CMK (cell line): ENCODE data around the gene KMT2B.

ENCODE experiments used
- DNase-seq: peaks from one replicate; pipeline ENCODE4 v3.0.0-alpha.2; 2010; ENCODE audit warnings: low read depth

Gene KMT2B

DNA sequence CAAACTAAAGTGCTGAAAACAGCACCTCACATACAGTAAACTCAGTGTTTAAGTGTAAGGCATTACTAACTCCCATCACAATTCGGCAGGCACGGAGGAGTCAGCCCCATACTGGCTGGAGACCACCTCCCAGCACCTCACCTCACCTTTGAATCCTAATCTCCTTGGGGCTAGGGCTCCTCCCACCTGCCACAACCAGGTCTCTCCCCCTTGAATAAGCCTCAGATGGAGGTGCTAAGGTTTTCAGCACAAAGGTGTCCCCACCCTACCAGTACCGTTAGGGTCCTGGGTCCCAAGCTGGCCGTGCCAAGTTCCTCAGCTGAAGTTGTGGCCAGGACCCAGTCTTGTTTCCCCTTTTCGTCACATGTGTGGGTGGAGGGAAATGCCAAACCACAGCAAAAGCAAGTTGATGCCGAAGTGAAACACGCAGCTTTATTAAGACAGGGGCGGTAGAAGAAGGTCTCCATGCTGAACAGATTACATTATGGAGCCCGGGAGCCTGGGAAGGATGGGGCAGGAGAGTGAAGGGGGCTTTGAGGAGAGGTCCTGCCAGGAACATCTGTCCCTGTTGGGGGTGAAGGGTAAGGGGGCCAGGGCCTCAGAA, 24.4 kb downstream of the KMT2B start, which contains the start of gene IGFLR1:
Gene IGFLR1, minus strand, starts transcription at position 332 of the 604 bp plus-strand sequence. CDS start 1,272 bp downstream, outside the sequence.
- no peak for DNase-seq

DNA sequence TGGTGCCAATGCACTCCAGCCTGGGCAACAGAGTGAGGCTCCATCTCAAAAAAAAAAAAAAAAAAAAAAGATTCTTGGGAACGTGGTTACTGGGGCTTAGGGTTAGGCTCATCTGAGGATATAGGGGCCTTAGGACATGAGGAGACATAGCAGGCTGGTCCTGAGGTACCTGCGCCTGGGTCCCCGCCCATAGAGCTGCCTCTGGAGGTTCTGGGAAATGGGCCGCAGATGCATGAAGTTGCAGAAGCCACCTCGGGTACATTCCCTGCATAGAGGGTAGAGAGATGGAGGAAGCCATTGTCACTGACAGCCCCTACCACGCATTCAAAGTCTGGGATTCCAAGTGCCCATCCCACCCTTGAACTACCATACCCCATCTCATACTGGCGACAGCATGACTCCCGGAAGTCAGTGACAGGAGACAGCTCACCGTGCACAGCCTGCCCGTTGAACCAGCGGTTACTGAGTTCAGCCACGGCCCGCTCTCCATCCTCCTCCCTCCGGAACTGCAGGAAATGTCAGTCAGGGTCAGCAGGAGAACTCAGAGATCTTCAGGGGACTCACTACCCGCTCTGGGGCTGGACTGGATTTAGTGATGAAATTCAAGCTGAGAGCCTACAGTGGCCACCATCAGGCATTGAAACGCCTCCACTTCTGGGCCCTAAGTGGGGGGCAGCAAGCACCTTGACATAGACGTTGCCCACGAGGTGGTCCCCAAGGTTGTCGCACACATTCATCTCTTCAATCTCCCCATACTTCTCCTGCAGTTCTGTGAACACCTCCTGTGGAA, 26.0 kb downstream of the KMT2B start:
- DNase-seq: no peak

DNA sequence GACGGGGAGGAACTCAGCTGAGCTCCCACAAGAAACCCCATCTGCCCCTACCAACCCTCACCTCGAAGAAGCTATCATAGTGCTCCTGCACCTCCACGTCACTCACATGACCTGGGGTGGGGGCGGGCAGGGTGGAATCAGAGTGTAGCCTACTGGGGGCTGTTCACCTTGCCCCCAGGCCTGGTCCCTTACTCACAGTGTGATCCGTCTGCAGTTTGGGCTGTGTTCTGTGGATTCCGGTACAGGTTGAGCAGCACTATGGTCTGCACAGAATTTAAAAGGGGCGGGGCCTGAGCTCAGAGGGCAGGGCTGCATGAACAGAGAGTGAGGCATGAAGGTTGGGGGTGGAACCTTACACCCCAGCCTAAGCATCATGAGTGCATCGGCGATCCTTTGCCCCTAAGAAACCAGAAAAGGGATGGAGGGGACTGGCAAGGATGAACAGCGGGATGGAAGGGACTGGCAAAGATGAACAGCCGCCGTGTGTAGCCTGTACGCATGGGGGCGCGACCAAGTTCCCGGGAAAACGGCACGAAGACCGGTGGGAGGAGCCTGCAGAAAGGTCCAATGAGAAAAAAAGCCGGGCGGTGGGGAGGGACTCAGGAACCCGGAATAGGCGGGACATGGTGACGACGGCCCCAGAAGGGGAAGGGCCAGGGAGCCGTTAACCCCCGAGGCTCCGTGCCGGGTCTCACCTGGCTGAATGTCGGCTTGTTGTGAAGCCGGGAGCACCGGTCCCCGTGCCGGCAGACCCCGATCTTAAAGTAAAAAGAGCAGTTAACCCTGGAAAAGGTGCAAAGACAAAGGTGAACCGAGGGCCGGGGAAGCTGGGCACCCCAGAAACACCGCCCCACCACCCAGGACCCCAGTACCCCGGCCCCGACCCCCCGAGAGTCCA, 26.9 kb downstream of the KMT2B start:
- peak; percentile 86 for DNase-seq

DNA sequence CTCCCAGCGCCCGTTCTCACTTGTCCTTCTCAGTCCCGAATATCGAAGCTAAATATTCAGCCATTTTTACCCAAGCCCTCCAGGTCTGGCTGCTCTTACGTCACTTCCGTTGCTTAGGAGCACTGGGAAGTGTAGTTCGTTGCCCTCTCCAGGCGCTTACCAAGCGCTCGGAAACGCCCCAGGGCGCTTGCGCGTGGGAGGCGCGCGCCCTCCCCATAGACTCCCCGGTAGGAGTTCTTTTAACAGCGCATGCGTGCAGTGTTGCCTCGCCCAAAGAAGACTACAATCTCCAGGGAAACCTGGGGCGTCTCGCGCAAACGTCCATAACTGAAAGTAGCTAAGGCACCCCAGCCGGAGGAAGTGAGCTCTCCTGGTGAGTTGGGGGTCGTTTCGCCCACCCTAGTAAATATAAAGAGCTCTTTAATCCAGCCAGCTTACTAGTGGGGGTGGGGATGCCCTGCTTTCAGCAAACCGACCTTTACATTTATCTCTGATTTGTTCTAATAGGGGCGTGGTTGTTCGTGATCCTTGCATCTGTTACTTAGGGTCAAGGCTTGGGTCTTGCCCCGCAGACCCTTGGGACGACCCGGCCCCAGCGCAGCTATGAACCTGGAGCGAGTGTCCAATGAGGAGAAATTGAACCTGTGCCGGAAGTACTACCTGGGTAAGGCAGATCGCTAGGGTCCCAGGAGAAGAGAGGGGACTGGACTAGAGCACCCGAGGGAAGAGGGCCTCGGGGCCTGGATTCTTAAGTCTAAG, 27.7 kb downstream of the KMT2B start, which contains the start of the genes PSENEN and U2AF1L4:
Gene PSENEN, plus strand, starts transcription at position 324 of the 759 bp plus-strand sequence. Its CDS starts 280 bp downstream, at position 604.
Gene U2AF1L4, minus strand, starts transcription at position 91 of the 759 bp plus-strand sequence. Its CDS starts 27 bp downstream, at position 64.
- peak; percentile 99 for DNase-seq

DNA sequence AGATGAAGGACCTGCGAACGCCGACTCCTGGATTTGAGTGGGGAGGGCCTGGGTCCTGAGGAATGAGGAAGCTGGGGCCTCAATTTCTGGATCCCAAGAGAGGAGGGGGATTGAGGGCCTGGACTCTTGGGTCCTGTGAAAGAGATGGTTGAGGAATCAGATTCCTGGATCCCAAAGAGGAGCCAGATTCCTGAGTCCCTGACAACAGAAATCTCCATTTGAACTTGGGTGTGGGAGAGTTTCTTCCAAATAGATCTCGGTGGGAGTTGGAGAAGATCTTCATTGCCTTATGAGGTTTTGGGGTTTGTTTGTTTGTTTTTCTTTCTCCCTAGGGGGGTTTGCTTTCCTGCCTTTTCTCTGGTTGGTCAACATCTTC, 28.3 kb downstream of the KMT2B start:
- no peak for DNase-seq

DNA sequence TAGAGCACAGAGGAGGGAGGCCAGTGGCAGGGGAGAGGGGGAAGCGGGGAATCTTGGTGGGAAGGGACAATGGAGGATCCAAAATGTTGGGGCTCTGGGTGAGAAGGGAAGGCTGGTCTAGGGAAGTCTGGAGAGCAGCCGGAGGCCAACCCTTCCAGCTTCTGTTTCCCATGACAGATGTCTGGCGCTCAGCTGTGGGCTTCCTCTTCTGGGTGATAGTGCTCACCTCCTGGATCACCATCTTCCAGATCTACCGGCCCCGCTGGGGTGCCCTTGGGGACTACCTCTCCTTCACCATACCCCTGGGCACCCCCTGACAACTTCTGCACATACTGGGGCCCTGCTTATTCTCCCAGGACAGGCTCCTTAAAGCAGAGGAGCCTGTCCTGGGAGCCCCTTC, 28.7 kb downstream of the KMT2B start:
- no peak for DNase-seq

DNA sequence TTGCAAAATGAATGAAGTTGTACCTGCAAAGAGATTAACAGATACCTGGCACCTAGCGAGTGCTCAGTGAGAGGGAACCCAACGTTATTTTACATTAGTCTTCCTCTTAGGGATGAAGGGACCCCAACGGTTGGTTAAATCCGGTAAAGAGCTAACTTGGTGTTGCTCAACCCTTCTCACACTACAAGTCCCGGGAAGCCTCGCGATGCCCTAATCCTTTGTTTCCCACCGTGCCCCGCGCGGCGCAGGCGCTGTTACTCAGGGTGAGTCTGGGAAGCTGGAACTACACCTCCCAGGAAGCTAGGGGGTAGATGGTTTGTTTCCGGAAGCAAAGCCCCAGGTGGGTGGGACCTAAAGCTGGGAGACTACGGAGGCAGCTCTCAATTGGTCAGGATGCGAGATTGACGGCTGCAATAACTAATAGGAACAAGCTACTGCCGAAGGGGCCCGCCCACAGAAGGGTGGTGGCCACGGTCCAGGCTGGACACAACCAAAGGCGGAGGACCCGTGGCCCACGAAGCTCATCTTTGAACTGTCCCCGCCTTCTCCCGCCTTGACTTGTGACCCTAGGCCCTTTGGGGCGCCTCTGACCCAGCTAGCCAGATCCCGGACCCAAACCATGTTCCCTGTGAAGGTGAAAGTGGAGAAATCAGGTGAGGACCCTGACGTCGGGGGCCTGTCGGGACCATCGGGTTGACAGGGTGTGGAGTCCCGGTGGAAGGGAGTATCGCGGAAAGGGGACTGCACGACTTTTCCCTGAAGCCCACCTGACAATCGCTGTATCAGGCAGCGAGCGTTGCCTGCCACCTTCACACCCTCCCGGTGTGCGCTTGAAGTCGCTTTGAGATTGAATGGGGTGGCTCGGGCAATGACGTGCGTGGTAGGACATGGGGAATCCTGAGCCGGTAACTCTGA, 30.6 kb downstream of the KMT2B start, which contains the start of gene LIN37:
Gene LIN37, plus strand, starts transcription at position 471 of the 915 bp plus-strand sequence. Its CDS starts 149 bp downstream, at position 620.
- peak; percentile 99 for DNase-seq

DNA sequence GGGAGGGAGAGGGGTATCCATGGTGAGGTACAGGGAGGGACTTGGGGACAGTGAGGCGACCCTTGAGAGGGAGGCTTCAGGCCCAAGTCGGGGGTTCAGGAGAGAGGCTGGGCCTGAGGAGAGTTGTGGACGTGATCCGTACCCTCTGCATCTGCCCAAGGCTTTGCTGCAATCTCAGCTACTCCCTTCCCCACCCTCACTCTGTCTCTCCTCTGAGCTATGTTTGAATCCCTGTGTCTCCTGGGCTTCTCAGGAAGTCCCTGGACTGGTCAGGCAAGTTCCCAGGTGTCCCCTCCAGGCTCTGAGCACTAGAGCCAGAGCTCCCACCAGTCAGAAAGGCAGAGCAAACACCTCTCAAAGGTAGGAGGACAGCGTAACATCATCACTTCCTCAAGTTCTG, 32.4 kb downstream of the KMT2B start:
- DNase-seq: no peak

DNA sequence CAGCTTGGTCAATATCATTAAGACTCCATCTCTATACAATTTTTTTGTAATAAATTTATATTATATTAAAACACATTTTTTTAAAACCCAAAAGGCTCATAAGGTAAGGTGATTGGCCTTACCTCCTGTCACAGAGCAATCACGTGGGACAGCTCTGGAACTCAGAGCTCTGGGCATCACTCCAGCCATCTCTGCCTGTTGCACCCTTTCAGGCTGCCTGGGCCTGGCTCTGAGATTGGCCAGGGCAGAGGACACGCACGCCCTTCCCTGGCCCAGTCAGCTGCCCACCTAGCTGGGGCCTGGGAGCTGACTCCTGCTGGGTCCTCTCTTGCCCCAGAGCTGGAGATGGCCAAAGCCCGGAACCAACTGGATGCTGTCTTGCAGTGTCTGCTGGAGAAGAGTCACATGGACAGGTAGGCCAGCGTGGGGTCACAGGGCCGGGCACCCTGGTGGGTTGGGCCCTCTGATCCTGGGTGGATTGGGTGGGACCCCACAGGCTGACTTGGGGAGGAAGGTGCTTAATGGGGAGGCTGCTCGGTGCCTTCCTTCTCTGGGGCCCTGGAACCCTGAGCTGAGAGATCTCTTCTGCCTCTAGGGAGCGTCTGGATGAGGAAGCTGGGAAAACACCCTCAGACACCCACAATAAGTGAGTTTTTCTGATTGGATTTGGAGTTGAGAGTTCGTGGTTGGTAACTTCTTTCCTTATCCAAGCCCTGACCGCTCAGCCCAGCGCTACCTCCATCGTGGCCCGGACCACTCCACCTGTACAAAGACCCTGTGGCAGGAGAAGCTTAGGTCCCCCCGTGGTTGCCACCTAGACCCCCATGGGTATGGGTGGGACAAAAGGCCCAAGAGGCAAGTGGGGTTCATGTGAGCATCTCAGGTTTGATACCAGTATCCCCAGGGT, 34.3 kb downstream of the KMT2B start:
- DNase-seq: no peak

DNA sequence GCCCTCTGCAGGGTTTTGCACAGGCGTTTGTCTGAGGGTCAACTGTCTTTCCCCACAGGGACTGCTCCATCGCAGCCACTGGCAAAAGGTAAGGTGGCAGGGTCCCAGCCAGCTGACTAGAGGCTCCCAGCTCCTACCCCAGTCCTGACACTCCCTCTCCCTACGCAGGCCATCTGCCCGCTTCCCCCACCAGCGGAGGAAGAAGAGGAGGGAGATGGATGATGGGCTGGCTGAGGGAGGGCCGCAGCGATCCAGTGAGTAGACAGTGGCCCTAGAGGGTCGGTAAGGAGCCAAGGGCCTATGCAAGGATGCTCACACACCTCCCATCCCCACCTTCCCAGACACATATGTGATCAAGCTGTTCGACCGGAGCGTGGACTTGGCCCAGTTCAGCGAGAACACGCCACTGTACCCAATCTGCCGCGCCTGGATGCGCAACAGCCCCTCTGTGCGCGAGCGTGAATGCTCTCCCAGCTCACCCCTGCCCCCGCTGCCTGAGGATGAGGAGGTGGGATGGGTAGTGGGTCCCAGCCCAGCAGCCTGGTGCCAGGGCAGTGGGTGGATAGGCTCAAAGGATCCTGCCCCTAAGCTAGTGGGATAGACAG, 35.0 kb downstream of the KMT2B start:
- no peak for DNase-seq

DNA sequence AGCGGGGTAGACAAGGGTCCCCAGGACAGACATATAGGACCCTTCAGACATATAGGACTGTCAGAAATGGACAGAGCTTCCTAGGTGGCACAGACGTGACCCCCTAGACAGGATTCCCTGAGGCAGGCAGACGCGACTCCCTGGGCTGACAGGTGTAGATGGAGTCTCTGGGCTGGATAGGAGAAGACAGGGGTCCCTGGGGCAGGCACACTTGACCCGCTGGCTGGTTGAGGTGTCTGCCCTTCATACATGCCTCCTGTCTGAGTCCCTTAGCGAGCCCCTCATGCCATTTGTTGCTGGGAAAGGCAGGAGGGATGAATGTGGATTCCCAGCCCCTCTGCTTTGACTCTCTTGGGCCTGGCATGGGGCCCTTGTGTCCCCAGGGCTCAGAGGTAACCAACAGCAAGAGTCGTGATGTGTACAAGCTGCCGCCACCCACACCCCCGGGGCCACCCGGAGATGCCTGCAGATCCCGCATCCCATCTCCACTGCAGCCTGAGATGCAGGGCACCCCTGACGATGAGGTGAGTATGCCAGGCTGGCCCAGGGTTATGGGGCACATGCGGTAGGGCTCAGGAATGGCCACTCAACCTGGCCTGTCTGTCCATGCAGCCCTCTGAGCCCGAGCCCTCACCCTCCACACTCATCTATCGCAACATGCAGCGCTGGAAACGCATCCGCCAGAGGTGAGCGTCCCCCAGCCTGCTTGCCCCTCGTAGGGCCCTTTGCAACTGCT, 36.0 kb downstream of the KMT2B start:
- no peak for DNase-seq

DNA sequence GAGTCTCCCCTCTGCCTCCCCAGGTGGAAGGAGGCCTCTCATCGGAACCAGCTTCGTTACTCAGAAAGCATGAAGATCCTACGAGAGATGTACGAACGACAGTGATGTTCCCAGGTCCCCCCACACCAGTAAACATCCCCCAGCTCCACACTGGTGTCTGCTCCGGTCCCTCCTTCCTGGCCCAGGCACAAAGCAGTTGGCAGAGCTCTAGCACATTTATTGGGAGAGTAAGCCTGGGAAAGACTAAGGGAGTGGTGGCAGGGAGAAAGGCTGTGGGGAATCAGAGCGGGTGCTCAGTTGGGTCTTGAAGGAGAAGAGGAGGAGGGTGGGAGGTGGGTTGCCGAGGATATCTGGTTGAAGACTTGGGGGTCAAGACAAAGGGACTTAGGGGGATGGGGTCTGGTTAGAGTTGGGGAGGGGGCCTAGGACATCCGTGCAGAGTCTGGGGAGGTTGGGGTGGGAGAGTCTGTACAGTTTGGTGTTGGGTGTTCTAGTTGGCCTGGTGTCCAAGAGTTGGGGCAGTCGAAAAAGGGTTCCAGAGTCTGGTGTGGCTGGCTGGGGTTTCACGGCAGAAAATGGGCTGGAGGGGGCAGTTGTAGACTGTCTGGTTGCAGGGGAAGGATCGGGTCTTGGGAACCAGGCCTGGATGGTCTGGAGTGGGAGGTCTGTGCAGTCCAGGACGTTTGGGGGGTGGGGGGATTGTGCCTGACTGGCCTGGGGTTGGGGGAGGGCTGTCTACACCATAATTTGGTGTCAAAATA, 36.7 kb downstream of the KMT2B start:
- DNase-seq: no peak

DNA sequence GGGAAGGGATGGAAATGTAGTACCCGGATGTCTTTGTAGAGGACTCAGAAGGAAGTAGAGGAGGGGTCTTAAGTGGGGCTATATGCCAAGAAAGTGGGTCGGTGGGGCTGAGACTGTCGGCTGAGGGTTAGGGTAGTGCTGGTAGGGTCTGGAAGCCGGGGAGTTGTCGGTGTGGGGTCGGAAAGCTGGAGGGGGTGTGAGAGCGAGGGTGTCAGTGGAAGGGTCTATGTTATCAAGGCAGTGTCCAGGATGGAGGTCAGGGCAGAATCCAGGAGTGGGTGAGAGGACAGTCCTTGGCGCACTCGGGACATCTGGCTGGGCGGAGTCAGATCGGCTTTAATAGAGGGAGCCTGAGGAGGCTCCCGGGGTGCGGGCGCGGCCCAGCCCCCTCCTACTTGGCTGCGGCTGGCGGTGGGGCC, 37.3 kb downstream of the KMT2B start:
- DNase-seq: no peak

DNA sequence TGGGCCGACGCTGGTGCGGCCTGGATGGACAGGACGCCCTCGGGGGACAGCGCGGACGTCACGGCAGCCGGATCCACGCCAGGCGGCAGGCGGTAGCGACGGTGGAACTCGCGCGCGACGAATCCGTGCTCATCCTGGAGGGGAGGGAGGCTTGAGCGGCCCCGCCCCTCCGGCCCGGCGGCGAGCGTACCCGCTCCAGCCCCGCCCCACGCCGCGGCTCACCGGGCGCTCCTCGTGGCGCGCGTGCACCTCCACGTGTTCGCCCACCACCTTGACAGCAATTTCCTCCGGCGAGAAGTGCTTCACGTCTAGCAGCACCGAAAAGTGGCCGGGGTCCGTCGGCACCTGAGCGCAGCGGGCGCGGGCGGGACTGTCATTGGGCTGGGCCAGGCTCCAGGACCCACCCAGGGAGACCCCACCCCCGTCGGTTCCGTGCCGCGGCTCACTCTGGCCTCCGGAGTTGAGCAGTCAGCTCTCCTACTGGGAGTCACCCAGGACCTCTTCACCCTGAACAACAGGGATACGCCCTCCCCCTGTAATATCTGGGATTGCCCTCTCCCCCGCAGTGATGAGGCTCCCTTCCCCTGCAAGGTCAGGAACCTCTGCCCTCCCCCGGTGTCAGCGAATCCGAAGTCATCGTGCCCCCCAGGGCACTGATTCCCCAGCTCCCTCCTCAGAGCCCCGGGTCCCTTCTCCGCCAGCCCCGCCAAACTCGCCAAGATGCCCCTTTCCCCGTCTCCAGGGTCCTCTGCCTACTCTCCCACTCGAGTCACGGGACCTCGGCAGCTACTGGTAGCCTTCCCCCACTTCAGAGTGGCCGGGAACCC, 38.0 kb downstream of the KMT2B start:
- no peak for DNase-seq

DNA sequence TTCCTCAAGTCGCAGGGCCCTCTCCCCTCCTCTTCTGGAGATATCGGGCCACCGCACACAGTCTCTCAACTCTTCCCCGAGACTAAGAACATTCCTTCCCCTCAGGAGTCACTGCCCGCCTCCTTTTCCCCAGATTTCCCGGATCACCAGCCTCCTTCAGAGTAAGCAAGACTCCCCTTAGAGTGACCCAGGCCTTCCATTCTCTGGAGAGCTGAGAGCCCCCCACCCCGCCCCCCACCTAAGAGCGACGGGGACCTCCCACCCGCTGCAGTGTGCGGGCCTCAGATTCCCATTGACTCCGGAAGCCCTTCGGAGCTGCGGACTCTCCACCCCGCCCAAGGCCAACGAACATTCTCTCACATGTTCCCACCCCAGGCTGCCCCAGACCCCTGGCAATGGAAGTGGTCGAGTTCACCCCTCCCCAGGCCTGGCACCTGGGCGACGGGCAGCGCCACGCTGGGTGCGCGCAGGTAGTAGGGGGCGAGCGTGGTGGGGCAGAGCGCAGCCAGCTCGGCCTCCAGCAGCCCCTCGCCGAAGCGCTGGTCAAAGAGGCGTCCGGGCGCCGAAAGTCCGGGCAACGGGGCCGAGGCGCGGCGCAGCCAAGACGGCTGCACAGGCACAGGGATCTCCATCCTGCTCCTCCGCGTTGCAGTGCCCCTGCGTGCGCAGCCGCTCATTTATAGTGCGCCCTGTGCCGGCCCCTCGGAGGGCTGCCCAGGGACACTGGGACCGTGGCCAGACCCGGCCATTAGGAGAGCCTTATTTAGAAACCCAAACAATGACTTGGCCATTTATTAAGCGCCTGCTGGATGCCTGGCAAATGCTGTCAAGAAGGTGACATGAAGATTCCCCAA, 38.8 kb downstream of the KMT2B start, which contains the start of gene HSPB6:
Gene HSPB6, minus strand, starts transcription at position 653 of the 854 bp plus-strand sequence. Its CDS starts 21 bp downstream, at position 632.
- no peak for DNase-seq
